NCI-H2081 (cell line): Measurements from ENCODE around the gene KRTDAP.
"Not testable (repeated sequence)": the region's sequence is repeated elsewhere in the genome, so short reads cannot be mapped to it uniquely, and the experiment has no call there.

Experiments used
- DNase-seq, 2 experiments: peaks; one replicate each; lab custom pipeline; 2025; lab: John Stamatoyannopoulos, UW

KRTDAP gene

DNA sequence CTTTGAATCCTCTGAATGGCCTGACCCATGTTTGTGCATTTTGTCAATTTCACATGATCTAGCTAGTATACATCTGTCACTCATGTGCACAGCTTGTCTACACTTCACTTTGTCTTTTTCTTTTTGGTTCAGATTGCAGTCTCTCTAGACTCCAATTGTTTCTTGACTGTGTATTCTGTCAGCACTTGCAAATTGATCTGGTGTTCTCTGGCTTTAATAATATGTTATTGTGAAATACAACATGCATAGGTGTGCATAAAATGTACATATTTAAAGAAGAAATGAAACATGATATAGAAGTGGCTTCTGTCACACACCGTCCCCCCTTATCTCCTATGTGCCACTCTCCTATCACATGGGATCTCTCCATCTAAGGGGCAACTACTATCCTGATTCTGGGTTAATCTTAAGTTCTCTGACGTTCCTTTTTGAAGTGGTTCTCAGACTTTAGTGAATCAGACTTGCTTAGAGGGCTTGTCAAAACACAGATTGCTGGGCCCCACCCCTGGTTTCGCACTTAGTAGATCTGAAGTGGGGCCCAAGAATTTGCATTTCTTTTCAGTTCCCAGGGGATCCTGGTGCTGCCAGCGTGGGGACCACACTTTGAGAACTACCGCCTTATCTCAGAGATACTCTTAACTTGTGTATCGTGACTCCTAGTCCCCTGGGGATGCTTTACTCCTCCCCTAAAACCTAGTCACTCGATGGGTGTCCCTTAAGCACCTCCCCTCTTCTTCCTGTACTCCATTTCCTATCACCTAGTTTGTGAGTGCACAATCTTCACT lies 5.8 kb downstream of the KRTDAP start:
- no peak for DNase-seq

- DNase-seq: no peak
Measured at GRCh38 chr19:35483089-35483488, 7.2 kb downstream of the KRTDAP start.

GRCh38 chr19:35478794-35479677 lies 11.2 kb downstream of the KRTDAP start:
- peak; percentile 42 to 80 for DNase-seq

DNA sequence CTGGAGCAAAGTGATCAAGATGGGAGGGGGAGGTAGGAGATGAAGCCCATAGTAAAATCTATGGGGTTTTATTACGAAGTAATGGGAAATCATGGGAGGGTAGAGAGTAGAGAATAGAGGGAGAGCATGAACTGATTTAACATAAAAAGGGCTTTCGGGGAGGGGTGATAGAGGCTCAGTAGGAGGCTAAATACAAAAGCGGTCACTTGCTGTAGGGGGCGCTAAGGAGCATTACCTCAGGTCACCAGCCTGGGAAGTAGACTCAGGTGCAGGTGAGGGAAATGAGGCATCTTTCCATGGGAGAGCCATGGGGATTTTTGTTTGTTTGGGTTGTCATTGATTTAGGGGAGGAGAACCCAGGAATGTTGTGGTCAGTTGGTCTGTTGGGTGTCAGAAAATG lies 14.1 kb downstream of the KRTDAP start:
- no peak for DNase-seq

- not testable (repeated sequence) for DNase-seq
Measured at GRCh38 chr19:35474594-35474993, 15.7 kb downstream of the KRTDAP start.

DNA sequence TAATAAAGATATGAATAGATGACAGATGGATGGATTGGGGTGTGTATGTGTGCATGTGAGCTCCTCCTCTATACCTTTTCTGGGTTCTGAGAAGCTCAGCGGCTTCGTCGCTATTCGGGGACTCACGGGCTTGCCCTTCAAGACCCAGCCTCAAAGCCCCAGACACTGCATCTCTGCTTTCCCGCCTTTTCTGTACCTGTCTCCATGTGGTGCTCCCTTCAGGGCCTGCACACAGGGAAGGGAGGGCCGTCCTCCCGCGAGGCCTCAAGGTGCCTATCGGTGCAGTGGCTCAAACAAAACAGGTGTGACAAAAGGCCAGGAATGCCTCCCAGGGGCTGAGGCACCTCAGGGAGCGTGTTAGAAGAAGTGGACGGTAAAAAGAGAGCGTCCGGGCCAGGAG lies 16.2 kb downstream of the KRTDAP start:
- no peak for DNase-seq

GRCh38 chr19:35471946-35472345 lies 18.3 kb downstream of the KRTDAP start:
- no peak for DNase-seq

DNA sequence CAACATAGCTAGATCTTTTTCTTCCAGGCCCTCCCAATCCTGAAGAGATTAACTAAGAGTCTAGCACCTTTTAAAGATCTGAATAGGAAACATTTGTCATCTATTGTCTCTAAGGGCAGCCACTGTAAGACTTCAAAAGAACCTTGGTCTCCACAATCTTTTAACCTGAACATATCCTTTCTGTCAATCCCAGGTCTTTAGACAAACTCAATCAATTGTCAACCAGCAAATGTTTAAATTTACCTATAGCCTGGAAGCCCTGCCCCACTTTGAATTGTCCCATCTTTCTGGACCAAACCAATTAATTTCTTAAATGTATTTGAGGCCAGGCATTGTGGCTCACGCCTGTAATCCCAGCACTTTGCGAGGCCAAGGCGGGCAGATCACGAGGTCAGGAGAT lies 19.2 kb downstream of the KRTDAP start:
- DNase-seq: not testable (repeated sequence)

- DNase-seq: no peak
Measured at GRCh38 chr19:35470128-35470527, 20.1 kb downstream of the KRTDAP start.

DNA sequence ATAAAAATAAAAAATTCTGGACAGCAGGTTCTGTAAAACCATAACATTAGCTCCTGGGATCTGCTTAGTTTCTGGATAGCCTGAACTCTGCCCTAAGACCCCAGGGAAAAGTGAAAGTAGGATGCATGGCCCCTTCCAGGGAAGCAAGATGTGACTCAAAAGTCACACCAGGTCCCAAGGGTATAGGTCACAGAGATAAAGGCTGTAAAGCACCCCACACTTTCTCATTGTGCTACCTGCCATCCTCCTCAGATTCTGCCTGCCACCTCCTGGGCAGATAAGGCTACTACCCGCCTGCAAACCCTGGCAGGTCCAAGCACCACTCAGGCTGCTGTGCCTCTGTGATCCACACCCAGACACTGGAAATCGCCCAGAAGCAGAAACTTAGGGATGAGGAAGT lies 21.6 kb downstream of the KRTDAP start:
- no peak for DNase-seq

GRCh38 chr19:35466259-35466658 lies 24.0 kb downstream of the KRTDAP start:
- DNase-seq: no peak

GRCh38 chr19:35462956-35463355 lies 27.3 kb downstream of the KRTDAP start:
- DNase-seq: not testable (repeated sequence)

GRCh38 chr19:35462476-35462953 lies 27.7 kb downstream of the KRTDAP start:
- DNase-seq: no peak

GRCh38 chr19:35461788-35462187 lies 28.5 kb downstream of the KRTDAP start:
- DNase-seq: not testable (repeated sequence)

DNA sequence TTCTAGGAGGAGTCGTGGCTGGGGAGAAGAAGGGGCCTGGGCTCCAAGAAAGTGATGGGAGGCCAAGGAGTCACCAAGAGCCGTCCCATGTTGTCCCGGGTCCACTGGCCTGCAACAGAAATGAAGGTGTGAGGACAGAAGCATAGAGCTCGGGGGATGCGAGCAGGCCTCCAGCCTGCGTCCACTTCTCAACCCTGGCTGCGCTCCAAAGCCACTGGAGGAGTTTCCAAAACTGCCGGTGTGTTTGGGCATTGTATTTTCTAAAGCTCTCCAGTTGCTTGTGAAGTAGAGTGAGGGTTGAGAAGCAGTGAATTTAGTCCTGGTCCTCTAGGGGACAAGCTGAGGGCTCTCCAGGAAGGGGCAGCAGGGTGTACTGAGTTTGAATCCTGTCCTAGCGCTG lies 29.2 kb downstream of the KRTDAP start:
- DNase-seq: no peak

- DNase-seq: no peak
Measured at GRCh38 chr19:35460608-35461007, 29.7 kb downstream of the KRTDAP start.

DNA sequence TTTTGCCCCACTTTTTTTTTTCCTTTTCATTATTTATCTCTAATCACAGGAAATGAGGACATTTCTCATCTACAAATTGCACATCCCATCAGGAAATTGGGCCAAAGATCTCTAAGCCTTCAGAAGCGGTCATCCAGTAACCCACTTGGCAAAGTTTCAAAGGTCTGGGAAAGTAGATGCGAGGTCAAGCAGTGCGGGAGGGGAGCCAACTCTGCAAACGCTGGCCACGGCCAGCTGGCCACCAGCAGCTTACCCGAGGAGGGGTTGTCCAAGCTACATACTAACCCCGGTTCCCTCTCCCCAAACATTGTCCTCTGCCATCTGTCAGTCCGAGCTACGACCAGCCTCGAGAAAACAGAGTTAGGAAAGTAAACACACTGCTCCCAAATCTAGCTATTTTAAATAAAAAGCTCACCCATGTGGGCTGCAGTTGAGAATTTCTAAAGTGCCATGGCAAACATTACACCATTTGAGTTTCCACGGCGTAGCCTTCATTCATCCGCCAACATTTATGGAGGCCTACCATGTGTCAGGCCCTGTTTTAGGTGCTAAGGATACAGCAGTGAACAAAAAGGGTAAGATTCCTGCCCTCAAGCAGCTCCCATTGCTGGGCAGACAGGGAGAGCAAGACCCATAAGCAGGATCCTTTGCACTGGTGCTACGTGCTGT lies 30.7 kb downstream of the KRTDAP start:
- DNase-seq: no peak

GRCh38 chr19:35458731-35459391 lies 31.4 kb downstream of the KRTDAP start:
- DNase-seq: no peak

GRCh38 chr19:35458192-35458591 lies 32.1 kb downstream of the KRTDAP start:
- no peak for DNase-seq

DNA sequence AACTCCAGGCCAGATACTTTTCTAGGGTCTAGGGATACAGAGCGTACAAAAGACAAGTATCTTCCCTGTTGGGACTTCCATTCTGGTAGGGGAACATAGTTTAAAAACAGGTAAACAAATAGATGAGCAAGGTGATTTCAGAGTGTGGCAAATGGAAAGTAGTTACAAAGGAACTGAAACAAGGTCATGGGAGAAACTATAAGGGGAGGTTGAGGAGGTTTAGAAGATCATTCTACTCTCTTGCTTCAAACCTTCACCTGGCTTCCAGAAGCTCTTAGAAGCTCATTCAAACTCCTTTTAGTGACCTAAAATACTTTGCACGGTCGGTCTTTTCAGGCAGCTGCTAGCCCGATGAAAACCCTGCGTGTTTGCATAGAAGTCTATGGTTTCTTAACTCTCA lies 33.1 kb downstream of the KRTDAP start:
- DNase-seq: no peak

DNA sequence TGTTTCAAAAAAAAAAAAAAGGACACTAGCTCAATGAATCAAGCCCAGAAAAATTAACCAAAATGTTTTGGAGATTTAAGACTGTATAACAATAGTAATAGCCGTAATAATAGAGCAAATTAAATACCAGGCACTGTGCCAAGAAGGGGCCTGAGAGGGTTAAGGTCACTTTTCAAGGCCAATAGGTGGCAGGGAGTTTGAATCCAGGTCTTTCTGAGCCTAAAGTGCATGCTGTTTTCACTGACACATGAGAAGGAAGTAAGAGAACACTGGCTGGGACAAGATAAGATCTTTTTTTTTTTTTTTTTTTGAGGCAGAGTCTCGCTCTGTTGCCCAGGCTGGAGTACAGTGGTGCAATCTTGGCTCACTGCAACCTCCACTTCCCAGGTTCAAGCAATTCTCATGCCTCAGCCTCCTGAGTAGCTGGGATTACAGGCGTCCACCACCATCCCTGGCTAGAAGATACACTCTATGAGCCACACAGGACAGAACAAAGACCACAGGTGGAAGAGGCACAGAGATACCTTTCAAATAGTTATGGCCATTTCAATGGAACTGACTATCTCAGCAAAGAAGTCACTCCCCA lies 34.6 kb downstream of the KRTDAP start:
- no peak for DNase-seq

GRCh38 chr19:35454663-35455062 lies 35.6 kb downstream of the KRTDAP start:
- no peak for DNase-seq
